Measurements from ENCODE around the gene ESD.

Gene ESD

GRCh38 chr13:46726347-46726746 is 70.6 kb downstream of the ESD start:
- Histone ChIP-seq H2AFZ (ENCODE audit: low read length) (no peak overlapping the region), H3K36me3 (ENCODE audit: insufficient read depth, low read length) (peaks cover 25% of the 10 kb centered on the region), H3K27ac (ENCODE audit: low read depth, low read length, poor library complexity, severe bottlenecking) (no peak overlapping the region), H3K4me3 (ENCODE audit: low read depth, low read length, poor library complexity, severe bottlenecking) (no peak overlapping the region), H4K20me1 (ENCODE audit: insufficient read depth, low read length) (no peaks in the 10 kb centered on the region), H3K4me2 (ENCODE audit: low read length) (no peak overlapping the region), H3K4me1 (ENCODE audit: insufficient read depth, low read length, severe bottlenecking) (no peaks in the 10 kb centered on the region), H3K9me3 (ENCODE audit: low read length) (no peaks in the 10 kb centered on the region), H3K9me2 (ENCODE audit: low read depth, low read length) (no peaks in the 10 kb centered on the region), H3K79me2 (ENCODE audit: insufficient read depth, low read length) (no peaks in the 10 kb centered on the region), H3K27me3 (ENCODE audit: insufficient read depth, low read length) (no peaks in the 10 kb centered on the region), H3F3A (ENCODE audit: insufficient read depth, low read length) (no peaks in the 10 kb centered on the region), H3K9ac (ENCODE audit: low read length) (no peak overlapping the region)
- TF ChIP-seq, protein P1, sequence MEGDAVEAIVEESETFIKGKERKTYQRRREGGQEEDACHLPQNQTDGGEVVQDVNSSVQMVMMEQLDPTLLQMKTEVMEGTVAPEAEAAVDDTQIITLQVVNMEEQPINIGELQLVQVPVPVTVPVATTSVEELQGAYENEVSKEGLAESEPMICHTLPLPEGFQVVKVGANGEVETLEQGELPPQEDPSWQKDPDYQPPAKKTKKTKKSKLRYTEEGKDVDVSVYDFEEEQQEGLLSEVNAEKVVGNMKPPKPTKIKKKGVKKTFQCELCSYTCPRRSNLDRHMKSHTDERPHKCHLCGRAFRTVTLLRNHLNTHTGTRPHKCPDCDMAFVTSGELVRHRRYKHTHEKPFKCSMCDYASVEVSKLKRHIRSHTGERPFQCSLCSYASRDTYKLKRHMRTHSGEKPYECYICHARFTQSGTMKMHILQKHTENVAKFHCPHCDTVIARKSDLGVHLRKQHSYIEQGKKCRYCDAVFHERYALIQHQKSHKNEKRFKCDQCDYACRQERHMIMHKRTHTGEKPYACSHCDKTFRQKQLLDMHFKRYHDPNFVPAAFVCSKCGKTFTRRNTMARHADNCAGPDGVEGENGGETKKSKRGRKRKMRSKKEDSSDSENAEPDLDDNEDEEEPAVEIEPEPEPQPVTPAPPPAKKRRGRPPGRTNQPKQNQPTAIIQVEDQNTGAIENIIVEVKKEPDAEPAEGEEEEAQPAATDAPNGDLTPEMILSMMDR (IDR thresholded peaks at IDR 0.05; ENCODE audit: low read length), result no peak
- TF ChIP-seq EZH2 (IDR thresholded peaks at IDR 0.05; ENCODE audit: borderline replicate concordance, low read length), result no peak

Data from OCI-LY1 (cell line).